Heart left ventricle (tissue), 13 donors: ENCODE results near the gene ELK3.

Experiments
- POLR2A ChIP-seq, 2 donors: fragments of 450-650 bp; IDR thresholded peaks; one replicate each; pipeline ENCODE4 v1.6.1; 2017; ENCODE audit warnings: antibody characterized with exemption in 2 of 2, mild to moderate bottlenecking in 2 of 2, moderate library complexity in 2 of 2
- TF ChIP-seq, protein P1 (sequence below), 12 donors: fragments of 200-600 bp; sonication (generic) in 4 of 12; IDR thresholded peaks; one replicate each; pipeline versions ENCODE4 v1.5.0 to v1.8.0; 2018 to 2022; ENCODE audit warnings: antibody characterized with exemption in 12 of 12, mild to moderate bottlenecking in 5 of 12
- donor health status: ischemic (EF 13 %, LVEDD 7.1; RV severe dilation, severe dysfunction).
- donor health status: DM: no; HTN: yes; CAD: no.
- donor health status: DM: no; HTN: no; CAD: no.
- donor health status: ischemic (EF 25% LVEDD 6.9; RV normal size, moderate dysfunction).
- donor health status: ischemic (EF 25% LVEDD 5.7; RV mildly dilated, moderate dysfunction).
- donor health status: ischemic (EF 35%, LVEDD 5.7; RV mildly dilated, moderate dysfunction).
- donor health status: nonischemic (EF 11% LVEDD 7.7; RV severe dilation, severe dysfunction).
- donor health status: DM: yes; HTN: yes; CAD: no.
- donor health status: PGD.
- donor health status: ischemic (EF 29% LVEDD 5.4; RV normal size, mild dysfunction).
- donor health status: nonischemic (EF 23%, LVEDD 6.1; RV moderate dilation, normal function).

DNA sequence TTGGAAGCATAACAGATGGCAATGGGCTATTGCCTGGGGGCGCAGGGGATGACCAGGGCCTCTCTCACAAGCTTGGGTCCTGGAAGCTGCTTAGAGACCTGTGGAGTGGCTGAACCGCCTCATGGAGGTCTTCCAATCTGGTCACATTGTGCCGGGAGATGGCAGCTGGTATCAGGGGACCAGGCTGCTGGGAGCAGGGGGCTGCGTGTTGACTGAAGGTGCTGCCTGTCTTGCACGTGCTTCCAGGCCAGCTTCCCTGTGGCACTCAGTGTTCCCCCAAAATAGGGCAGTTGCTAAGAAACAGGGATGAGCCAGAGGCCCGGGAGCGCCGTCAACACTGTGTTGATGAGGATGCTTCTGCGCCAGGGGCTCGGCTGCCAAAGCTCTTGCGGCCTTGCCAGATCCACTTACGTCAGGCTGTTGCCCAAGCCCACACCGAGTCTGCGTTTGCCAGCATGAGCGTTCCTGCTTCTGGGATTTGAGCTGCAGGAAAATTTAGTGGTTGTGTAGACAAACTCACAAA, 39.8 kb downstream of the ELK3 start:
- no peak for TF ChIP-seq POLR2A (IDR thresholded peaks at IDR 0.05)
- TF ChIP-seq, protein P1, sequence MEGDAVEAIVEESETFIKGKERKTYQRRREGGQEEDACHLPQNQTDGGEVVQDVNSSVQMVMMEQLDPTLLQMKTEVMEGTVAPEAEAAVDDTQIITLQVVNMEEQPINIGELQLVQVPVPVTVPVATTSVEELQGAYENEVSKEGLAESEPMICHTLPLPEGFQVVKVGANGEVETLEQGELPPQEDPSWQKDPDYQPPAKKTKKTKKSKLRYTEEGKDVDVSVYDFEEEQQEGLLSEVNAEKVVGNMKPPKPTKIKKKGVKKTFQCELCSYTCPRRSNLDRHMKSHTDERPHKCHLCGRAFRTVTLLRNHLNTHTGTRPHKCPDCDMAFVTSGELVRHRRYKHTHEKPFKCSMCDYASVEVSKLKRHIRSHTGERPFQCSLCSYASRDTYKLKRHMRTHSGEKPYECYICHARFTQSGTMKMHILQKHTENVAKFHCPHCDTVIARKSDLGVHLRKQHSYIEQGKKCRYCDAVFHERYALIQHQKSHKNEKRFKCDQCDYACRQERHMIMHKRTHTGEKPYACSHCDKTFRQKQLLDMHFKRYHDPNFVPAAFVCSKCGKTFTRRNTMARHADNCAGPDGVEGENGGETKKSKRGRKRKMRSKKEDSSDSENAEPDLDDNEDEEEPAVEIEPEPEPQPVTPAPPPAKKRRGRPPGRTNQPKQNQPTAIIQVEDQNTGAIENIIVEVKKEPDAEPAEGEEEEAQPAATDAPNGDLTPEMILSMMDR (IDR thresholded peaks at IDR 0.05) = no peak
